Measurements from ENCODE around the gene SLC38A2.

Gene SLC38A2

GRCh38 chr12:46390881-46391280 is 18.3 kb upstream of the SLC38A2 start:
- no peak for DNase-seq

GRCh38 chr12:46390304-46390703 is 17.7 kb upstream of the SLC38A2 start:
- no peak for DNase-seq

- DNase-seq = no peak
These were observed 16.6 kb upstream of the SLC38A2 start for GRCh38 chr12:46389031-46389616.

GRCh38 chr12:46388427-46389021 is 16.0 kb upstream of the SLC38A2 start:
- DNase-seq = no peak

GRCh38 chr12:46387670-46388069 is 15.1 kb upstream of the SLC38A2 start:
- DNase-seq = no peak

GRCh38 chr12:46386877-46387629 is 14.5 kb upstream of the SLC38A2 start:
- peak; percentile 58 for DNase-seq

- no peak for DNase-seq
These were observed 13.8 kb upstream of the SLC38A2 start for GRCh38 chr12:46386360-46386867.

- DNase-seq = no peak
These were observed 12.9 kb upstream of the SLC38A2 start for GRCh38 chr12:46385438-46385837.

GRCh38 chr12:46384451-46385309 is 12.1 kb upstream of the SLC38A2 start:
- DNase-seq = no peak

GRCh38 chr12:46383654-46384450 is 11.3 kb upstream of the SLC38A2 start:
- DNase-seq = no peak

- peak; percentile 80 for DNase-seq
These were observed 10.5 kb upstream of the SLC38A2 start for GRCh38 chr12:46382964-46383653.

- no peak for DNase-seq
These were observed 9.9 kb upstream of the SLC38A2 start for GRCh38 chr12:46382408-46382963.

- DNase-seq = no peak
These were observed 8.3 kb upstream of the SLC38A2 start for GRCh38 chr12:46380881-46381280.

- no peak for DNase-seq
These were observed 7.6 kb upstream of the SLC38A2 start for GRCh38 chr12:46380022-46380796.

GRCh38 chr12:46379352-46379751 is 6.8 kb upstream of the SLC38A2 start:
- DNase-seq = no peak

GRCh38 chr12:46378530-46378929 is 6.0 kb upstream of the SLC38A2 start:
- DNase-seq = no peak

GRCh38 chr12:46377678-46378077 is 5.1 kb upstream of the SLC38A2 start:
- no peak for DNase-seq

GRCh38 chr12:46376579-46376978 is 4.0 kb upstream of the SLC38A2 start:
- no peak for DNase-seq

- no peak for DNase-seq
These were observed 2.1 kb upstream of the SLC38A2 start for GRCh38 chr12:46374711-46375110.

GRCh38 chr12:46374310-46374709 is 1.7 kb upstream of the SLC38A2 start:
- DNase-seq = no peak

Data from SIG-M5 (cell line).